ENCODE results near the gene KPTN. TPM values are rescaled to one million over a fixed set of nuclear protein-coding genes. Genes with fewer than 3 reads are reported as not detected.
A peak's percentile ranks its signal among the peaks of the same experiment; 100 is the strongest.

KPTN gene
- total and polyA plus RNA-seq, 7 donors = 4.4 to 12.2 (median 4.8) TPM

- Histone ChIP-seq H3K4me1 (peaks cover 0 to 34% (median 24%) of the 10 kb centered on the region in 4 donors), H3K27ac (no peak overlapping the region), H3K9me3 (no peaks in the 10 kb centered on the region), H3K27me3 (no peaks in the 10 kb centered on the region), H3K36me3 (no peaks in the 10 kb centered on the region), H3K4me3 (no peak overlapping the region)
- TF ChIP-seq POLR2A (IDR thresholded peaks at IDR 0.05) (no peak), EP300 (IDR thresholded peaks at IDR 0.05) (no peak), CTCF (IDR thresholded peaks at IDR 0.05) (no peak), POLR2AphosphoS5 (IDR thresholded peaks at IDR 0.05) (no peak)
- 47 to 83% methylated on average over 4 of the region's 4 CpGs for WGBS, 2 donors
- intact Hi-C loops (cut with DNase I) = no loop called here
- DNase-seq = no peak
Observed at GRCh38 chr19:47518139-47518538, 34.1 kb upstream of the KPTN start.

GRCh38 chr19:47514869-47515588 is 31.0 kb upstream of the KPTN start, which contains the start of gene NAPA:
TSS of gene NAPA (minus strand) at chr19:47515063. CDS start at chr19:47514940, 123 bp downstream.
- Histone ChIP-seq H3K36me3 (no peaks in the 10 kb centered on the region), H3K27ac (peak within 1 kb of the TSS; percentile 98 to 100 (median 99)), H3K4me1 (peaks cover 0 to 52% (median 43%) of the 10 kb centered on the region in 4 donors), H3K9me3 (no peaks in the 10 kb centered on the region), H3K4me3 (peak within 1 kb of the TSS; percentile 97 to 99 (median 98)), H3K27me3 (no peaks in the 10 kb centered on the region)
- 0% methylated on average over 78 of the region's 78 CpGs for WGBS, 2 donors
- DNase-seq = peak; percentile 100
- intact Hi-C loops (cut with DNase I) = loop anchor here (1.0 to 2.0 kb wide), 3 partner anchors 30 to 94 kb away; partner anchors contain the start of genes BICRA and KPTN
- TF ChIP-seq CTCF (IDR thresholded peaks at IDR 0.05) (no peak), EP300 (IDR thresholded peaks at IDR 0.05) (peak in 3 of 4 donors; percentile 18 to 95 (median 33)), POLR2AphosphoS5 (IDR thresholded peaks at IDR 0.05) (peak; percentile 98 to 99 (median 98)), POLR2A (IDR thresholded peaks at IDR 0.05) (peak; percentile 98 to 99)

- intact Hi-C loops (cut with DNase I) = loop anchor here (2.0 kb wide), 2 partner anchors 30 to 94 kb away; partner anchors contain the start of genes BICRA and KPTN
- Histone ChIP-seq H3K4me1 (peaks cover 0 to 59% (median 50%) of the 10 kb centered on the region in 4 donors), H3K27ac (peak overlapping the region; percentile 98 to 100 (median 99)), H3K4me3 (peak overlapping the region; percentile 97 to 99 (median 98)), H3K9me3 (no peaks in the 10 kb centered on the region), H3K27me3 (no peaks in the 10 kb centered on the region), H3K36me3 (no peaks in the 10 kb centered on the region)
- peak; percentile 78 for DNase-seq
- no peak for TF ChIP-seq POLR2AphosphoS5 (IDR thresholded peaks at IDR 0.05)
- no peak for TF ChIP-seq CTCF (IDR thresholded peaks at IDR 0.05)
- TF ChIP-seq POLR2A (IDR thresholded peaks at IDR 0.05) = no peak
- no peak for TF ChIP-seq EP300 (IDR thresholded peaks at IDR 0.05)
- WGBS, 2 donors = 2 to 6% methylated on average over 40 of the region's 40 CpGs
Observed at GRCh38 chr19:47514151-47514868, 30.3 kb upstream of the KPTN start.

- WGBS, 2 donors = 13 to 56% methylated on average over 8 of the region's 8 CpGs
- Histone ChIP-seq H3K4me1 (peaks cover 0 to 73% (median 64%) of the 10 kb centered on the region in 4 donors), H3K27ac (peak overlapping the region; percentile 98 to 100 (median 99)), H3K9me3 (no peaks in the 10 kb centered on the region), H3K36me3 (no peaks in the 10 kb centered on the region), H3K27me3 (no peaks in the 10 kb centered on the region), H3K4me3 (peak overlapping the region in 3 of 4 donors; percentile 97 to 98 (median 98))
- intact Hi-C loops (cut with DNase I) = loop anchor here (2.0 kb wide), 1 partner anchor 186 kb away; no protein-coding TSS in a partner anchor
- TF ChIP-seq POLR2AphosphoS5 (IDR thresholded peaks at IDR 0.05) (no peak), CTCF (IDR thresholded peaks at IDR 0.05) (no peak), POLR2A (IDR thresholded peaks at IDR 0.05) (no peak), EP300 (IDR thresholded peaks at IDR 0.05) (no peak)
- no peak for DNase-seq
Observed at GRCh38 chr19:47512948-47513319, 28.9 kb upstream of the KPTN start.
